ENCODE results near the gene PRKAR2A. TPM values are rescaled to one million over a fixed set of nuclear protein-coding genes. Genes with fewer than 3 reads are reported as not detected.

The PRKAR2A gene
- 47.0 and 47.9 TPM in 2 replicates for total RNA-seq

DNA sequence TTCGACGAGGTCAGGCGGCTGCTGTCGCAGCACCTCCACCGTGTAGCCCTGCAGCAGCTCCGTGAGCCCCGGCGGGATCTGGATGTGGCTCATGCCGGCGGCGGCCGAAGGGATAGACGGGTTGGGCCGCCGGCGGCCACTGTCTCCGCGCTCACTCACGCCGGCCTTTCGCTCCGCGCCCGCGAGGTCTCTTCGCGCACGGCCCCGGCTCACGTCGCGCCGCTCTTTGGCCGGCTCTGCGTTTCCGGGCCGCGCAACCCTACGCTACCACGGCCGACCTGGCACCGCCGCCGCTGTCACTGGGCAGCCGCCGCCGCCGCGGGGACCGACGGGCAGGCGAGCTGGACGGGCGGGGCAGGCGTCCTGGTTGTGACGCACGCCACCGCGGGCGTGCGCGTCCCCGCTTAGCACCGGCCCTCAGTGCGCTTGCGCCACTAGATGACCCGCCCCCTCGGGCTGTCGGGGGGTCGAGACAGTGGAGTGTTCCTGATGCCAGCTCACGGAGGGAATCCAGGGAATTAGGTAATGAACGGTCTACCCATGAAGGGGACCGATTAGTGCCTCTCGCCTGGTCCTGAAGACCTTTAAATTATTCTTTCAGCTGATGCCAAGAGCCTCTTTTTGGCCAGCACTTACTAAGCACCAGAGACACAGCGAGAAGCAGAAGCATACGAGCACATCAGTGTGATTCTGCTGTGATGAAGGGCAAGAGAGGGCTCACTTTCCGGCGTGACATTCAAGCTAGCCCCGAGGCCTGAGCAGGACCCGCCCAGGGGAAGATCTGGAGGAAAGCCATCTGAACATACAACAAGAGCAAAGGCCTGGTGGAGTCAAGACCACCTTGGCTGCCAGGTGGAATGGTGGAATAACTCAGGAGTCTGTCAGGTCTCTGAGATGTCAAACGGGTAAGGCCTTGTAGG is at the start of gene PRKAR2A:
Gene PRKAR2A (minus strand): TSS at position 371 of the 920 bp plus-strand sequence. CDS start 278 bp downstream, at position 93.
- DNase-seq (ENCODE audit: low read depth), result peak; percentile 85
- H3K4me3 ChIP-seq (ENCODE audit: low read depth, low read length), result peak within 1 kb of the TSS; percentile 85
- TF ChIP-seq, protein P1, sequence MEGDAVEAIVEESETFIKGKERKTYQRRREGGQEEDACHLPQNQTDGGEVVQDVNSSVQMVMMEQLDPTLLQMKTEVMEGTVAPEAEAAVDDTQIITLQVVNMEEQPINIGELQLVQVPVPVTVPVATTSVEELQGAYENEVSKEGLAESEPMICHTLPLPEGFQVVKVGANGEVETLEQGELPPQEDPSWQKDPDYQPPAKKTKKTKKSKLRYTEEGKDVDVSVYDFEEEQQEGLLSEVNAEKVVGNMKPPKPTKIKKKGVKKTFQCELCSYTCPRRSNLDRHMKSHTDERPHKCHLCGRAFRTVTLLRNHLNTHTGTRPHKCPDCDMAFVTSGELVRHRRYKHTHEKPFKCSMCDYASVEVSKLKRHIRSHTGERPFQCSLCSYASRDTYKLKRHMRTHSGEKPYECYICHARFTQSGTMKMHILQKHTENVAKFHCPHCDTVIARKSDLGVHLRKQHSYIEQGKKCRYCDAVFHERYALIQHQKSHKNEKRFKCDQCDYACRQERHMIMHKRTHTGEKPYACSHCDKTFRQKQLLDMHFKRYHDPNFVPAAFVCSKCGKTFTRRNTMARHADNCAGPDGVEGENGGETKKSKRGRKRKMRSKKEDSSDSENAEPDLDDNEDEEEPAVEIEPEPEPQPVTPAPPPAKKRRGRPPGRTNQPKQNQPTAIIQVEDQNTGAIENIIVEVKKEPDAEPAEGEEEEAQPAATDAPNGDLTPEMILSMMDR (IDR thresholded peaks at IDR 0.05; ENCODE audit: insufficient read depth, low read depth, low read length), result no peak

DNA sequence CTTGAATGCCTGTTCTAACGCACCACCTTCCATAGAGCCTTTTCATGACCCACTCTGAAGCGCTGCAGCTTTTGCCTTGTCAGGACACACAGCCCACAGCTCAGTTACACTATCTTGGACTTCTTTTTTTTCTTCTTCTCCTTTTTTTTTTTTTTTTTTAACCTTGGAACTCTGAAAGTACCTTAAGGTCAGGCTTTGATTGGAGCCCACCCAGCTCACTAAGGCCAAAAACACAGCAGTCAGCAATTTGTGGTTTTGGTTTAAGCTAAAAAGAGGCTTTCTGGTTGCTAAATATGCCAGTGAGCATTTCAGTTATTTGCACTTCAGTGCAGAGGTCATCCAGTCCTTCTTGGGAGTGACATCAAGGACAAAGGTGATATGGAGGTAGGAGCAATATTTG is 49.3 kb upstream of the PRKAR2A start:
- peak; percentile 39 for DNase-seq (ENCODE audit: low read depth)

DNA sequence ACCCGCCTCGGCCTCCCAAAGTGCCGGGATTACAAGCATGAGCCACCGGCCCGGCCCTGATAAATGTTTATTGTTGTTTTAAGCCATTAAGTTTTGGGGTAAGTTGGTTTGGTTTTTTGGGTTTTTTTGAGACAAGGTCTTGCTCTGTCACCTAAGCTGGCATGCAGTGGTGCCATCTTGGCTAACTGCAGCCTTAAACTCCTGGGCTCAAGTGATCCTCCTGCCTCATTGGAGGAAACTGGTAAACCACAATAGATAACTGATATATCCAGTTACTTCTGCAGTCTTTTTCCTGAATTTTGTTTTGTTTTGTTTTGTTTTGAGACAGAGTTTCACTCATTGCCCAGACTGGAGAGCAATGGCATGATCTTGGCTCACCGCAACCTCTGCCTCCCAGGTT is 46.8 kb upstream of the PRKAR2A start:
- TF ChIP-seq, protein P1 (IDR thresholded peaks at IDR 0.05; ENCODE audit: insufficient read depth, low read depth, low read length), result no peak
- no peak for DNase-seq (ENCODE audit: low read depth)
- no peak overlapping the region for H3K4me3 ChIP-seq (ENCODE audit: low read depth, low read length)

More for the DNA sequence above, 49.3 kb upstream of the PRKAR2A start:
- TF ChIP-seq, protein P1 (IDR thresholded peaks at IDR 0.05; ENCODE audit: insufficient read depth, low read depth, low read length), result no peak
- no peak overlapping the region for H3K4me3 ChIP-seq (ENCODE audit: low read depth, low read length)

DNA sequence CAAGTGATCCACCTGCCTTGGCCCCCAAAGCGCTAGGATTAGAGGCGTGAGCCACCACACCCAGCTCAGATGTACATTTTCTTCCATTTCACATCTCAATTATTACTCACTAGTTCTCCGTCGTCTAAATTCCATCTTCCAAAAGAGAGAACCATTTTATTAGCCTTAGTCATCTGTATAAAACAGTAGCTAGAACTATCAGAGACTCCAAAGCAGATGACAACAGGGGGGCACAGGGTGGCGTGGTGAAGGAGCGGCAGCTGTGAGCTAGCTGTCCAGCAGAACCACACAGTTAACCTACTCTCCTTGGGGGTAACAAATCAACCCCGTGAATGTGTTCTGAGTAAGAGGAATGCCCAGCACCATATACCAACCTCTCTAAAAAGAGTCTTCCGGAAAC is 43.9 kb upstream of the PRKAR2A start:
- TF ChIP-seq, protein P1 (IDR thresholded peaks at IDR 0.05; ENCODE audit: insufficient read depth, low read depth, low read length), result no peak
- DNase-seq (ENCODE audit: low read depth), result no peak
- no peak overlapping the region for H3K4me3 ChIP-seq (ENCODE audit: low read depth, low read length)

DNA sequence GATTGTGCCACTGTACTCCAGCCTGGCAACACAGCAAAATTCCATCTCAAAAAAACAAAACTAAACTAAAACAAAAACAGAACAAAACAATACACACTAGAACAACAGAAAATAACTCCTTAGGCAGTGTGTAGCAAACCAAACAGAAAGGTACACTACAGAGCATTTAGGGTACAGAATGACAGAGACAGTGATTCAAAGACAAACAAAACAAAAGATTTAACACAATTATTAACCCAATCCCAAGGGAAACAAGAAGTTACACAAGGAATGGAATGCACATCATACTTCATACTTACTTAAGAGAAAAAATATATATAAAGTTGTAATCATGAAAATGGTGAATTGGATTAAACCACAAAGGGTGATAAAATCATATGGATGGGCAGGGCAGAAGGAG is 38.1 kb upstream of the PRKAR2A start:
- no peak overlapping the region for H3K4me3 ChIP-seq (ENCODE audit: low read depth, low read length)
- no peak for DNase-seq (ENCODE audit: low read depth)
- TF ChIP-seq, protein P1 (IDR thresholded peaks at IDR 0.05; ENCODE audit: insufficient read depth, low read depth, low read length), result no peak

DNA sequence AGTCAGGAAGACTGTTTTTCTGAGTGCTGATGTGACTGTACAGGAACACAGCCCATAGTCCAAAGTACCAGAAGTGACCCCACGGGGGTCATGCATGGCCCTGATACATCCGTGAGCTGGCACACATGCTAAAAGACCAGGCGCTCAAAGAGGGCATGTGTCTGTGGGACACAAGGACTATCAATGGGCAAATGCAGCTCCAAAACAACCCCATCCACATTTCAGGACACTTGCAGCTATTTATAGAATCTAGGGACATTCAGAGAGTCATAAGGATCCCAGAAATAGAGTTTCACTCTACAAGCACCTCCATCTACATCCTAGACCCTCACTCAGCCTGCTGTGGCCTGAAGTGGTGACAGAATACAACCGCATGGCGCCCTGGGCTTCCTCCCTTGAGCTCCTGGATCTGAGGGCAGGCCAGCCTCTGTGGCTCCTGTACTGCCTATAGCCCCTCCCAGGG is 34.0 kb upstream of the PRKAR2A start:
- H3K4me3 ChIP-seq (ENCODE audit: low read depth, low read length), result no peak overlapping the region
- DNase-seq (ENCODE audit: low read depth), result no peak
- TF ChIP-seq, protein P1 (IDR thresholded peaks at IDR 0.05; ENCODE audit: insufficient read depth, low read depth, low read length), result no peak
